Stimulated activated CD8-positive, alpha-beta memory T cell treated with anti-CD3 and anti-CD28 coated beads, Interleukin-2, amount 100 ng/mL, for 1 hour (primary cell): Measurements from ENCODE around the gene NPTX1.

Experiments used
- DNase-seq, 2 donors: peaks; one replicate each; pipeline ENCODE4 v3.0.0-alpha.2; 2020; ENCODE audit warnings: low read depth in 2 of 2

NPTX1 gene

DNA sequence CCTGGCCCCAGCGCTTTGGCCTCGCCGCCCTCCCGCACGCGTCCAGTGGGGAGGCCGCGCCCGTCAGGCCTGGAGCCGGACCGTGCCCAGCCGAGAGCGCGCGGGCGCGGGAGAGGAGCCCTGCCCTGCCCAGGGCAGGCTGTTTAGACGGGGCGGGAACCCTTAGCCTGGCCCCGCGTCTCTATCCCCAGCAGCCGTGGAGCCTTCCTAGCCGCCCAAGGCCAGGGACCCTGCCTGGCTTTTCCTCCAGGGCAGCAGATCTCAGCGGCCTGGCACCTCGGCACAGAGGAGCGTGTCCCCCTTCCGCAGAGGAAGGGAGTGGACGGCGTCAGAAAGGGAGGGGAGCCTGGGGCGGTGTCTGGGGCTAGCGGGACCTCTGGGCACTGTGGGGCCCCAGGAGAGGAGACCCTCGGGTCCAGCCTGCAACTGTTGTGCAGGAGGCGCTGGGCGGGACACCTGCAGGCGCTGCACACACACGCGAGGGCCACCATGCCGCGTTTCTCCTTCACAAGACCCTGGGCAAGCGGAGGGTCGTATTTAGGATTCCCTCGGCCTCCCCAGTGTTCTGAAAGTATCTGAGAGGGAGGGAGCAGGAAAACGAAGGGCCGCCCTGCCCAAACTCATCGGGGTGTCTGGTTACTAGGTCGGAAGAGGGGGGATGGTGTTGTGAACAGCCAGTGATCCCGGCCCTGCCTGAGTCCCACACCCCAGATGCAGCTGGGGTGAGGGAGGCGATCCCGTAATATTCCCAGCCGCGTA lies 2.3 kb upstream of the NPTX1 start:
- no peak for DNase-seq

DNA sequence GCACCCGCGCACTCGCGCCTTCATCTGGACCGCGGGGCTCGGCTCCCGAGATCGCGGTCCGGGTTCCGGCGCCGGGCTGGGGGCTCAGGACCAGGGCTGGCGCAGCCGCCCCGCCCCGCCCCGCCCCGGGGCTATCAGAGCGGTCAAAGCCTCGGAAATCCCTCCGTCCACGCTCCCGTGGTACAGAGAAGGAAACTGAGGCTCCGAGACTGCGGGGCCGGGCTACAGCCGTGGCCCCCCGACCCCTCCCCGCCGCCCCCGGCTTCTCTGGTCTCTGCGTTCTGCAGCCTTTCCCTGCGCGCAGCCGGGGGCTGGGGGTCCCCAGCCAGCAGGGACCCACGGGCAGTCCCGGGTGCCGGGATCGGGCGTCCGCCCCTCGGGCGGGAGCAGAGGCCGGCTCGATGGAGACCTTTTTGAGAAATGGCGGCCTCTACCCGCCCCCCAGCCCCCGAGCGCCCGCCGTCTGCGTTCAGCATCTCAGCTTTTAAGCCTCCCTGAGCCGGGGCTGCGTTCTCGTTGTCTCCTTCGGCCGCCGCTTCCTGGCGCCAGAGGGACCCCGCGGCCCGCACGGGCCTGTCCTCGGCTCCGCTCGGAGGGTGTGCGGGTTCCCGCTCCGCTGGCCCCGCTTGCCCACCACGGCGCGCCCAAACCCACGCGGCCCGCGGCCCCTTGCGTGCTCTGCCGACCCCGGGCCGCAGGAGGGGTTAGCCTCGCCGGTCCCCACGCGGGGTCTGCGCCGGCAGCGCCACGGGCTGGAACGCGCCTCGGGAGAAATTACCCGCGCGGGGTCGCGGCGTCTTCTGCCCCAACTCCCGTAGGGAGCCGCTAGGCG lies 1.5 kb upstream of the NPTX1 start:
- no peak for DNase-seq

DNA sequence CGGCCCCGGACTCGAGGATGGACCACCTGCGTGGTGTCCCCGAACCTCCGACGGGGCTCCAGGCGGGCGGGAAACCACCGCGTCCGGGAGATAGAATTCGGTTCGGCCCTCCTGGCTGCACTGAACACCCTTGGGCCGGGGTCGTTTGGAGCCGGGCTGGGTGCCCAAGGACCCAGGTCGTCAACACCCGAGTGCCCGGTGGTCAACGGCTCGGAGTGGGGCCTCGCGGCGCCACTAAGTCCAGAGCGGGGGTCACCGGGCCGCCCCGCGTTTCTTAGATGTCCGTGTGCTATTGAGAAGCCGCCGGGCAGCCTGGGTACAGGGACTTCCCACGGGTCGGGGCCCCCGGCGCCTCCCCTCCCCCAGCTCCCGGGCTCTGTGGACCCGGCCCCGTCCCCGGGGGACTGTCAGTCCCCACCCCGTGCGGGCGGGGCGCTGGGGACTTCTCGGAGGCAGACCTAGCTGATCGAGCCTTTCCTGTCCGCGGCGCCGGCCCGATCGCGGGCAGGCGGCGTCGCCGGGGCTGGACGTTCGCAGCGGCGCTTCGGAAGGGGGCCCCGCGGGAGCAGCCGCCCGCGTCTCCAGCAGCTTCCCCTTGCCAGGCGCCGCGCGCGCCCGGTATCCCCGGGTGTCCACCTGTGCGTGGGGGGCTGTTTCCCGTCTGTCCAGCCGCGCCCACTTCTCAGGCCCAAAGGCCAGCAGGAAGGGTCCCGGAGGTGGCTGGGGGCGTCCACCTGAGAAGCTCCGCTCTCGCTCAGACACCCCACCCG lies 655 bp upstream of the NPTX1 start:
- DNase-seq = no peak

DNA sequence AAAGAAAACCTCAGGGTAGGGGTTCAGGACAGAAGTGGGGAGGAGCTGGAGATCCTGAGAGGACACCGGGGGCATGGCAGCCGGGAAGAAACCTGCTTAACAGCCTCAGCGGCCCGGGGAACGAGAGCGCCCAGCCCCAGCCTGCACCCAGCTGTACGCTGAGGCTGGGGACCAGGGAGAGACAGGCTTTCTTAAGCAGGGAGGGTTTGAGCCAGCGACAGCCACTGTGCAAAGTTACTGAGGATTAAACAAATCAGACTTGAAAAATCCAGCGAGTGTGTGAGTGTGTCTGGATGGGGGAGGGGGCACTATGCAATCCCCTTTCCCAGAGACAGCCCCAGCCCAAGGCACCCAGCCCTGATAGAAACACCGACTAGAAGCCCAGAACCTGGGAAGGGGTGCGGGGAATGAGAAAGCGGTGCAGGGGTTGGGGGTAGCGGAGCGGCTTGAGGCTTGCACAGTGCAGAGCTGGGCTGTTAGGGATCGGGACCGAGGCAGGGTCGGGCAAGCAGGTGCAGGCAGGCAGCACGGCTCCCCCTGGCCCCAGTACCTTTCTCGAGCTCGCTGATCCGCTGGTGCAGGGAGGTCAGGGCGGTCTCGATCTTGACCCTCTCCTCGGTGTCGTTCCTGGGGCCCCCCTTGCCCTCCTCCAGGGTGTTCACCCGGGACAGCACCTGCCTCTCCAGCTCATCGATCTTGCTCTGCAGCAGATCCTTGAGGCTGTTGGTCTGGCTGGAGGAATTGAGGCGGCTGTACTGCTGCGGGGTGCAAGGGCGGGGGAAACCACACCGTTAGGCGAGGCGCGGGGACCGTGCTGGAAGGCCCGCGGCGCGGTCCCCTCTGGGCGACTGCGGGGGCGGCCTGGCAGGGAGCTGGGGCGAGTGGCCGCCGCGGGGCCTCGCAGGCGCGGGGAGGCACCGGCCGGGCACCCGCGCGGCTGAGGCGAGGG lies 1.2 kb downstream of the NPTX1 start:
- no peak for DNase-seq

DNA sequence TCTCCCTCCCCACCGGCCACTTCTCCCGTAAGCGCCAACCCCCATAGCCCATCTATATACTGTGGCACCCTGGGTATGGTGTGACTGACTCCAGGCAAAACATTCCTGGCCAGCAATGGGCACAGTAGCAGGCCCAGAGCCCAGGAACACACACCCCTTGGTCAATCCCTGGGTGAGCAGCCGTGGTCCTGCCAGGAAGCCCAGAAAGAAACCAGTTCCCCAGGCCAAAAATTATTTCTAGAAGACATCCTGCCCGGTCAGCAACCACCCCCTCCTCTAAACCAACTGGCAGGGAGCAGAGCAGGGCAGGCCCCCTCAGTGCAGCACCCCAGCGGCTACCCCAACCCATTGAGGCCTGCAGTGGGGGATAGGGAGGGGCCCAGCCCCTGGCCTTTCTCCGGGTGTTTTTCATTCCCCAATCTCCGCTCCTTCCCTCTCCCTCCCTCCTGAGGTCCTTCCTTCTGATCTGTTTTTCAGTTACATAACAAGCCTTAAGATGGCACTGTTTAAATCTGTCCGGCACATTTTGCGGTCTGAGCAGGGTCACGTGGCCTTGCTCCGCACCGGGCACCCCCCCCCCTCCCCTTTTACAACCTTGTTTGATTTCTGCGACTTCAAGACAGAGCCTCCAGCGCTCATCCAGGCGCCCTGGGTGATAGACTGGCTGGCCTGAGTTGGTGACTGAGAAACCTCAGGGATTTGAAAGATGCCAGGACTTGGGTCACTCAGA lies 2.0 kb downstream of the NPTX1 start:
- DNase-seq = no peak

DNA sequence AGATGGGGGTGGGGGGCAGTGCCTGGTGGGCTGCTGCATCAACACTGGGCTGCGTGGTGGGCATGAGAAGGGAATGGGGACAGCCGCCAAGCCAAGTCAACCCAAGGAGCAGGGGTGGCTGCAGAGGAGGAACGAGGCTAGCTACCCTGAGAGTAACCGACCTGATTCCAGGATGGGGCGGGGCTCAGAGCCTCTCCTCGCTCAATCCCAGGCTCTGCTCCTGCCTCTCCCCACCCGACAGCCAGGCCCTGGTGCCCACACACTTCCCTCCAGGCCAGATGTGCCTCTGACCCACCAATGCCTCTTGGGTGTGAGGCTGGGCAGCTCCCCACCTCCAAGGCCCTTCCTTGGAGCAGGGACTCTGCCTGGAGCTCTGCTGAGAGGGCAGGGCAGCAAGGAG lies 2.7 kb downstream of the NPTX1 start:
- no peak for DNase-seq

DNA sequence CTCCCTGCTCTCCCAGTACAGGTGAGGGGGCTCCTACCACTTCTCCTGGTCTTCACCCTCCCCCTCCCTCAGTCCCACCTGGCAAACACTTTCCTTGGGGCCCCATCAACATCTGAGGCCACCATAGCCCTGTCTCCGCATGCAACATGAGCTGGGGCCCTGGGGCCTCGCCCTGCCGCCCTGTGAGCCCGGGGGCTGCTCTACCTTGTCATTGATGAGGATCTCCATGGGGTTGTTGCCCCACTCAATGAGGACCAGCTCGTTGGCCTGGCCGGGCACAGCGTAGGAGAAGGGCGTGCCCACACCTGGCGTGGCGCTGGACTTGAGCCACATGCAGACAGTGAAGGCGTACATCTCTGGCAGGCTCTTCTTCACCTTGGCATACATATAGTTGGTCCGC lies 3.4 kb downstream of the NPTX1 start:
- DNase-seq = no peak

DNA sequence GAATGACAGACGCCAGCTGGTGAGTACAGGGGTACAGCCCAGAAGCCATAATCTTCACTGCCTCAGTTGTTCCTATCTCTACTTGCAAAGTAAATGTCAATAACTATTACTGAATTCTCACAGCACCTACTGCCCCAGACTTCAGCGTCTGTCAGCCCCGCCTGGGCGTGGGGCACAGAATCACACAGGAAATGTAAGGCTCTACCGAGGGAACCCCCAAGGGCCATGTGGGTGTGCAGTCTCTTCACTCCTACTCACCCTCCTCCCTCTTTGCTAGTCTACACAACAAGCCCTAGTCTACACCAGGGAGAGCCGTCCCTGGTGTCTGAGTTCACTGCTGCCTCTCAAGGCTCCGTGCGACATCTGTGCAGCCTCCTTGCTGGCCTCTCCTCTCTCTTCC lies 4.5 kb downstream of the NPTX1 start:
- DNase-seq = peak in 1 of 2 donors; percentile 23

DNA sequence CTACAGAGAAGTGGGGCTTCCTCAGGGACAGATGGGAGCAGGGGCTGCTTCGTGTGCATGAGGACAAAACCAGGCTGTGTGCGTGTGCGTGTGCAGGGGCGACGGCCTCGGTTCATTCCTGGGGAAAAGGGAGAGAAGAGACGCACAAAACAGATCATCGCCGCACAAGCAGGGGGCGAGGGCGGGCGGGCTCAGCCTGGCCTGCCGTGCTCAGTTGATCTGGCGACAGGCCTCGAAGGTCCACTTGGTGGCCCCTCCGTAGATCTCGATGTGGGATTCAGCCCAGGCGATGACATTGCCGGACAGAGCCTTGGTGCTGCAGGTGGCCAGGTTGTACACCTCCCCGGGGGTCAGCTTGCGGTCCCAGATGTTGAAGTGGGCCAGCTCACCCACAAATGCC lies 5.8 kb downstream of the NPTX1 start:
- DNase-seq = no peak

DNA sequence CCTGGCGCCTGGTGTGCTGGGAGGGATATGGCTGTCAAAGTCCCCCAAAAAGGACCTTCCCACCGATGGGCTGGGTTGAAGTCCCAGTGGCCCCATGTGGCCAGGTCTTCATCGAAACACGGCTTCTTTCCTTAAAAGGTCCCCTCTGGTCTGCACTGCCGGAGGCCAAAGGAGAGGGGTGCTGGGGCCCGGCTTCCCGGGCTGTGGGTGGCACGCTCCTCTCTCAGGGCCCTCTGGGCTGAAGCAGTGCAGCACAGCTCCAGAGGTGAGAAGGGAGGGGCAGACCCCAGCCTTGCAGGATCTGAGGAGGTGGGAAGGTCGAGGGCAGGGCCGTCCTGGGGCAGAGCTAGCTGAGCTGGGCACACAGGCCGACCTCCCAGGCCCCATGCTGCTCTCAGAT lies 6.7 kb downstream of the NPTX1 start:
- DNase-seq = no peak

DNA sequence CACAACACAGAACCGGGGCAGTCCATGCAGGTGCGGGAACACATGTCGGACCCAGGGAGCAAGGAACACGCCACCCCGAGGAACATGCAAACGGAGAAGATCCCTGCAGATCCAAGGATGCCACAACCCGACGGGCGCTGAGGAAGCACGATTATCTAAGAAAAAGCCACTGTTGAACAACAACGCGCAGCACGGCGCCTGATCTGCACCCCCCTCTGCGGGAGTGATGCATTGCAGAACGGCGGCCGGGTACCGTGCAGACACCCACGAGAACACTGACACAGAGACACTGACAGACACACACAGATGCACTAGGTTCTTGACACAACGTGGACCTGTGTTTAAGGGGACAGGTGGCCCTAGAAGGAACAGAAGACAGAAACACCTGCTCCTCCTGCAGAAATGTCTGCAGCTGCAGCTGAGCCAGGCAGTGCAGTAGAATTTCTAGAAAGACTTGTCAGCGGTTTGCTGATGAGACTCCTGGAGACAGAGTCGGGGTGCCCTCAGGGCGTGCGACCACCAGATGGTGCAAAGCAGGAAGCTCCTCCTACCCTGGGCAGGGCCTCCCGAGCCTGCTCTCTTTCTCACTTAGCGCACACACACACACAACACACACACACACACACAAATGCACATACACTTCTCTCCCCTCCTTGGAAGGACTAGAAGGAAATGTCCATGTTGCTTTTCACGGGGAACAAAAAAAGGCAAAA lies 7.5 kb downstream of the NPTX1 start:
- no peak for DNase-seq

DNA sequence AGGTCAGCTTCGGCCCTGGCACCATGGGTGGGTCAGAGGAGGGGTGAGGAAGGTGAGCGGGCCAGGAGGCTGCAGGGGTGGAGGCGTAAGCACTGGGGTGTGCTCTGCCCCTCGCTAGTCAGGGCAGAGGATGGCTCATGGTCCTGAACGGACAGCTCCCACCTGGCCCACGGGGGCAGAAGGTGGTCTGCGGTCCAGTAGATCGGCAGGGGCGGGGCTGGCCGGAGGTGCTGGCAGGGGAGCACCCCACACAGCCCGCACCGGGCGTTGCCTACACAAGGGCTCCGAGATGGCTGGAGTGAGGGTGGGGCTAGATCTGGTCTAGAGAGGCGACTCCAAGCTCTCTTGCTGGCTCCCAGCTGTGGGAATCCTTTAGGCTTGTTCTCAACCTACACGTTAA lies 8.2 kb downstream of the NPTX1 start:
- DNase-seq = no peak

DNA sequence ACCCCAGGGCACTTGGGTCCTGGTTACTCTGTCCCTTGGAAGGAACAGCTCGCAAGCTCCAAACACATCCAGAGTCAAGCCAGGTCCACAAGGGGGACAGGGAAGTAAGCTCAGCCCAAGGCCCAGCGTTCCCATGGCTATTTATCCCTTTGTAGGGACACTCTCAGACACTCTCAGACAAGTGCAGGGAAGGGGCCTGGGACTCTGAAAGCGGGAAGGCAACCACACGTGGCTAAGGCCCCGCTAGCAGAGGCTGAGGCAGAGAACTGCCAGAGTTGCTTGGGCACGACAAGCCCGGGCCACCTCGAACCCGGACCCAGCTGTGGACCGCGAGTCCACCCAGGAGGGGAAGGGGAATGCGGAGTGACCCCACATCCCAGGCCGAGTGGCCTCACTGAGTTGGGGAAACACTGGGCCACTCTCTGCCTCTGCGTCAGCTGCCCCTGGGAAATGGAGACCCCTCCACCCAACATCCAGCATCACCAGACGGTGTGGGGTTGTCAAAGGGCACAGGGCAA lies 10.2 kb downstream of the NPTX1 start:
- DNase-seq = no peak

DNA sequence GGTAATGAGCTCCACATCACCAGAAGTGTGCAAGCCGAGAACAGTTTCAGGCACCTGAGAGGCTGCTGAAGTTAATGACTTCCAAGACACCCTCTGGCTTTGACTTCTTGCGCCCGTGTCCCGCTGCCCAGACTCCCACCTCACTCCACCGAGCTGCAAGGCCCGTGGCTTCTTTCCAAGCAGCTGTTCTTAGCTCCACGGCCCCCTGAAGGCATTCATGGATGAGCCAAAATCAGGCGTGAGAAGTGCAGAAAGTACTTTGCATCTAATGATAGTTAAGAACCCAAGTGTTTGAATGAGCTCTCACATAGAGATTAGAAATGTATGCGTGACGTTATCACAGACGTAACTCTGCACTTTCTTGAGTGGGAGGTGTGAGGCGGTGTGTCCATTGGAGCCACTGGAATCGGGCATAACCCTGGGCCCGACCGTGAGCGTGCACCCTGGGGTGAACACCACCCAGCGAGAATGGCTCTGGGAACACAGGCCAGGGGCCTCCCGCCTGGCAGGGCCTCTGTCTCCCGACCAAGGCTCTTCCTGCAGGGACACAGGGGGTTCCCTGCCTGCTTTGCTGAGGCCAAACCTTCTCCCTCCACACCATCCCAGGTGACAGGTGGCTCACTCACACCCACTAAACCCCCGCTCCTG lies 11.0 kb downstream of the NPTX1 start:
- DNase-seq = no peak

DNA sequence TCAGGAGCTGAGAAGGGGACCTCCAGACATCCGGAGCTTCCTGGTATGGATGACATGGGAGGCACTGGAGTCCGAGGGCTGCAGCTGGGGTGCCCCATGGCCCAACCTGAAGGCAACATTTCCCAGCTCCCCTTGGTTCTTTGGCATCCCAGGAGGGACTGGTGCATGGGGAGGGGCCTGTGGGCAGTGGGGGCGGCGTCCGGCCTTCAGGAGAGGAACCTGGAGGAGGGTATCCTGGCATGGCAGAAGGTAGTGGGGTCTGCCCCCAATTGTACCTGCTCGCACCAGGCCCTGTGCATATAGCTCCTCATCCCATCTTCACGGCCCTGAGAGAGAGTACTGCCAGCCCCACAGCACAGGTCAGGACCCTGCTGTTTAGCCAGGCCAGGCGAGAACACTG lies 11.9 kb downstream of the NPTX1 start:
- no peak for DNase-seq

DNA sequence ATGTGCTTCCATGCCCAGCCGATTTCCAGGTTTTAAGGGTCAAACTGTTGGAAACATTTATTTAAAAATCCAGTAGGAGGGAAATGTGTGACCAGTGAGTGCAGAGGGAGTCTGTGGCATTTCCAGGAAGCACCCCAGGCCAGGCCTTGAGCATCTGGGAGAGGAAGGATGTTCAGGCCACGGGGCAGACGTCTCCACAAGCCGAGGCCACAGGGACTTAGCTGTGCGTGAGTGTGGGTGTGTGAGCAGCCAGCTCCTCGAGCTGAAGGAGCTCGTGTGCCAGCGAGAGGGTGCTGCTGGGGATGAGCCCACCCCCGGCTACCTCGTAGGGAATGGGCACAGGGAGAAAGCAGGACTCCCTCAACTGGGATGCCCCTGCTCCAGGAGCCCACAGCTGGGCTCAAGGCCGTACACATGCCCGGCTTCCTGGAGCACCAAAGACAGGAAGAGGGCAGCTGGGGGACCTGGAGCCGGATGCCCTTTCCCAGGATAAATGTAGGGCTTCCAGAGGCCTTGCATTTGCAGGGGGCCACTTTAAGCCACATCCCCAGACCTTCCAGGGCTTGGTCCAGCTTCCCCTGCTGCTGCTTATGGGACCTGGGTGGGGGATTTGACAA lies 12.5 kb downstream of the NPTX1 start:
- DNase-seq = no peak

DNA sequence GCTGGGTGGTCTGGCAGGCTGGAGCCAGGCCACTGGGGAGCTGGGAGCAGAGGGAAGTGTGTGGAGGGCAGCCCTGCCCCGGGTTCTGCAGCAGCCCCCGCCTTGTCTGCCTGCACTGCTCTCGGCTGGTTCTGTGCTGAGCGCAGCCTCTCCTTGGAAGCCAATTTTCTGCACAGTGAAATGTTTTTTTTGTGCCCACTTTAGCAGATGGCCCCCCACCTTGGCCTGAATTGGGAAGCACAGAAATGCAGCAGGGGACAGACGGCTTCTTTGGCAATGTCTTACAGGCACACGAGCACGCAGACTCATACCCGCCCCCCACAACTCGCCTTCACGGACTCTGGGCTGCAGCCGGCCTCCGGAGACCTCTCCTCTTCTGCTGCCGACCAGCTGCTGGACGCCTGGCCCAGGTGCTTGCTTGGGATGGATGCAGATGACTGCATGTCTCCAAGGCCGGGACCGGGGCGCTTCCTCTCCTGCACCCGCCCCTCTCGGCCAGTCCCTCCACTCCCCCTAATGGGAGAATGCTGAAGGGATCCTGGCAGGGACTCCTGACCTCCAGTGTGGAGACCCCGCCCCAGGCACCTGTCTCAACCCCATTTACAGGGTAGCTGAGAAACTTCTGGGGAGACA lies 14.8 kb downstream of the NPTX1 start:
- no peak for DNase-seq

DNA sequence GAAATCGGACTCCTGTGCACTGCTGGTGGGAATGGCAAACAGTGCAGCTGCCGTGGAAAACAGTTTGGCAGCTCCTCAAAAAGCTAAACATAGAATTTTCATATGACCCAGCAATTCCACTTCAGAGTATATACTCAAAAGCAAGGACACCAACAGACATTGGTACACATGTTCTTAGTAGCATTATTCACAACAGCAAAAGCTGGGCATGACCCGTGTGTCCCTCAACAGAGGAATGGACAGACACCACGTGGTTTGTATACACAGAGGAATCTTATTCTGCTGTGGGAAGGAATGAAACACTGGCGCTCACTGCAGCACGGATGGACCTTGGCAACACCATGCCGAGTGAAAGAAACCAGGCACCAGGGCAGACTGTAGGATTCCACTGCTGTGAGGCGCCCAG lies 16.0 kb downstream of the NPTX1 start:
- DNase-seq = no peak
